ENCODE data around the gene MORC4.
A peak's percentile ranks its signal among the peaks of the same experiment; 100 is the strongest.

Gene MORC4

GRCh38 chrX:107000013-107000515, at the start of gene MORC4:
Gene MORC4, minus strand, starts transcription at chrX:107000212. Its CDS starts 243 bp downstream, at chrX:106999969.
- no peak for TF ChIP-seq CTCF (IDR thresholded peaks at IDR 0.05; ENCODE audit: borderline replicate concordance, insufficient read depth, low read depth, low read length)
- H3K4me3 ChIP-seq (ENCODE audit: low read depth, low read length): no peak within 1 kb of the TSS

- no peak for TF ChIP-seq CTCF (IDR thresholded peaks at IDR 0.05; ENCODE audit: borderline replicate concordance, insufficient read depth, low read depth, low read length)
- no peak overlapping the region for H3K4me3 ChIP-seq (ENCODE audit: low read depth, low read length)
Measured at GRCh38 chrX:107047622-107048021, 47.6 kb upstream of the MORC4 start.

- no peak overlapping the region for H3K4me3 ChIP-seq (ENCODE audit: low read depth, low read length)
- no peak for TF ChIP-seq CTCF (IDR thresholded peaks at IDR 0.05; ENCODE audit: borderline replicate concordance, insufficient read depth, low read depth, low read length)
Measured at GRCh38 chrX:107029752-107030151, 29.7 kb upstream of the MORC4 start.

- TF ChIP-seq CTCF (IDR thresholded peaks at IDR 0.05; ENCODE audit: borderline replicate concordance, insufficient read depth, low read depth, low read length): peak; percentile 33; the same call in 1 of the 2 replicates
- H3K4me3 ChIP-seq (ENCODE audit: low read depth, low read length): no peak overlapping the region
Measured at GRCh38 chrX:107025545-107025944, 25.5 kb upstream of the MORC4 start.

GRCh38 chrX:107014936-107015335, 14.9 kb upstream of the MORC4 start:
- no peak overlapping the region for H3K4me3 ChIP-seq (ENCODE audit: low read depth, low read length)
- no peak for TF ChIP-seq CTCF (IDR thresholded peaks at IDR 0.05; ENCODE audit: borderline replicate concordance, insufficient read depth, low read depth, low read length)

GRCh38 chrX:107008034-107008433, 8.0 kb upstream of the MORC4 start:
- no peak for TF ChIP-seq CTCF (IDR thresholded peaks at IDR 0.05; ENCODE audit: borderline replicate concordance, insufficient read depth, low read depth, low read length)
- no peak overlapping the region for H3K4me3 ChIP-seq (ENCODE audit: low read depth, low read length)

All from GM12875 (cell line).